Vagina (tissue), 2 donors: ENCODE measurements around the gene CALU. TPM values are rescaled to one million over a fixed set of nuclear protein-coding genes. Genes with fewer than 3 reads are reported as not detected.

Experiments
- DNase-seq, 2 donors: peaks; one replicate each; pipeline ENCODE4 v3.0.0-alpha.2; 2017; ENCODE audit errors: extremely low spot score in 2 of 2
- H3K27ac ChIP-seq: fragments of 200-600 bp; sonication (generic); one replicate; pipeline ENCODE4 v1.5.1; 2019
- H3K27me3 ChIP-seq: fragments of 200-600 bp; sonication (generic); one replicate; pipeline ENCODE4 v1.5.1; 2019
- H3K36me3 ChIP-seq, 2 donors: fragments of 200-600 bp; sonication (generic); one replicate each; pipeline ENCODE4 v1.5.1; 2017 to 2019
- H3K4me1 ChIP-seq: fragments of 200-600 bp; sonication (generic); one replicate; pipeline ENCODE4 v1.5.1; 2019
- H3K4me3 ChIP-seq, 2 donors: fragments of 200-600 bp; sonication (generic); 1 replicate in 1 of 2; 2 replicates in 1 of 2; pipeline ENCODE4 v1.5.1; 2016 to 2019
- H3K9me3 ChIP-seq: fragments of 200-600 bp; sonication (generic); one replicate; pipeline ENCODE4 v1.5.1; 2019
- CTCF ChIP-seq, 3 experiments: fragments of 450-650 bp in 2 of 3; fragments of 200-600 bp in 1 of 3; sonication (generic) in 1 of 3; IDR thresholded peaks; one replicate each; pipeline ENCODE4 v1.5.1; 2017 to 2019; ENCODE audit warnings: antibody characterized with exemption in 3 of 3, mild to moderate bottlenecking in 2 of 3, moderate library complexity in 2 of 3
- POLR2A ChIP-seq, 2 donors: fragments of 450-650 bp; IDR thresholded peaks; one replicate each; pipeline ENCODE4 v1.6.1; 2017; ENCODE audit warnings: antibody characterized with exemption in 2 of 2, mild to moderate bottlenecking in 2 of 2, moderate library complexity in 2 of 2
- POLR2AphosphoS5 ChIP-seq, 2 donors: sonication (generic); formaldehyde crosslinking; IDR thresholded peaks; one replicate each; pipeline ENCODE4 v1.9.0; 2017; ENCODE audit warnings: antibody characterized with exemption in 2 of 2, mild to moderate bottlenecking in 2 of 2, low read depth in 1 of 2; ENCODE audit not compliant: insufficient read depth in 1 of 2
- intact Hi-C: fragments of 100-400 bp; cut with DNase I; formaldehyde crosslinking; loops from one replicate; pipeline ENCODE4 v1.15.1; 2023
- total RNA-seq: library from RNA; depleted of rRNA; stranded (reverse); fragments of >200 nt; gene quantifications from one replicate; pipeline ENCODE4 v1.2.3, GENCODE V29; 2016

Gene CALU
- total RNA-seq, 1 donor from 2014 or later, result 65.3 TPM

GRCh38 chr7:128755075-128755818, 16.1 kb downstream of the CALU start:
- intact Hi-C loops, result no loop called here
- Histone ChIP-seq H3K27me3 (no peaks in the 10 kb centered on the region), H3K27ac (peak overlapping the region; percentile 76), H3K4me1 (peaks cover 20% of the 10 kb centered on the region), H3K36me3 (peaks cover 0 to 37% of the 10 kb centered on the region in 2 donors), H3K9me3 (no peaks in the 10 kb centered on the region), H3K4me3 (no peak overlapping the region)
- DNase-seq, result no peak
- TF ChIP-seq CTCF (IDR thresholded peaks at IDR 0.05), result no peak
- TF ChIP-seq POLR2A (IDR thresholded peaks at IDR 0.05), result no peak
- no peak for TF ChIP-seq POLR2AphosphoS5 (IDR thresholded peaks at IDR 0.05; ENCODE audit: insufficient read depth in 1 of 2, low read depth in 1 of 2)

GRCh38 chr7:128755819-128756476, 16.8 kb downstream of the CALU start:
- H3K4me1 ChIP-seq, result peaks cover 20% of the 10 kb centered on the region
- intact Hi-C loops, result loop anchor here (2.0 kb wide), 1 partner anchor 17 kb away; the partner anchor contains the start of gene CALU
- TF ChIP-seq POLR2A (IDR thresholded peaks at IDR 0.05) (no peak), POLR2AphosphoS5 (IDR thresholded peaks at IDR 0.05; ENCODE audit: insufficient read depth in 1 of 2, low read depth in 1 of 2) (peak in 1 of 2 donors; percentile 73), CTCF (IDR thresholded peaks at IDR 0.05) (no peak)
- peaks cover 0 to 41% of the 10 kb centered on the region in 2 donors for H3K36me3 ChIP-seq
- no peaks in the 10 kb centered on the region for H3K27me3 ChIP-seq
- peak overlapping the region; percentile 76 for H3K27ac ChIP-seq
- no peak overlapping the region for H3K4me3 ChIP-seq
- no peak for DNase-seq
- no peaks in the 10 kb centered on the region for H3K9me3 ChIP-seq

- Histone ChIP-seq H3K27ac (no peak overlapping the region), H3K27me3 (no peaks in the 10 kb centered on the region), H3K4me3 (no peak overlapping the region), H3K4me1 (peaks cover 20% of the 10 kb centered on the region), H3K9me3 (no peaks in the 10 kb centered on the region), H3K36me3 (peaks cover 0 to 47% of the 10 kb centered on the region in 2 donors)
- intact Hi-C loops, result loop anchor here (2.0 kb wide), 1 partner anchor 18 kb away; the partner anchor contains the start of gene CALU
- DNase-seq, result no peak
- TF ChIP-seq POLR2A (IDR thresholded peaks at IDR 0.05) (no peak), CTCF (IDR thresholded peaks at IDR 0.05) (no peak), POLR2AphosphoS5 (IDR thresholded peaks at IDR 0.05; ENCODE audit: insufficient read depth in 1 of 2, low read depth in 1 of 2) (no peak)
These were observed 18.0 kb downstream of the CALU start for GRCh38 chr7:128757203-128757602.

GRCh38 chr7:128758553-128758952, 19.4 kb downstream of the CALU start:
- DNase-seq, result no peak
- no peaks in the 10 kb centered on the region for H3K27me3 ChIP-seq
- peaks cover 20% of the 10 kb centered on the region for H3K4me1 ChIP-seq
- no peak overlapping the region for H3K4me3 ChIP-seq
- TF ChIP-seq POLR2A (IDR thresholded peaks at IDR 0.05) (no peak), CTCF (IDR thresholded peaks at IDR 0.05) (no peak), POLR2AphosphoS5 (IDR thresholded peaks at IDR 0.05; ENCODE audit: insufficient read depth in 1 of 2, low read depth in 1 of 2) (no peak)
- H3K9me3 ChIP-seq, result no peaks in the 10 kb centered on the region
- H3K27ac ChIP-seq, result no peak overlapping the region
- intact Hi-C loops, result no loop called here
- H3K36me3 ChIP-seq, result peaks cover 0 to 61% of the 10 kb centered on the region in 2 donors
